Ishikawa (cell line): Measurements from ENCODE around the gene RRM2.

Experiments used
- CEBPB ChIP-seq: IDR thresholded peaks from 2 replicates; pipeline ENCODE4 v1.6.1; 2012
- CREB1 ChIP-seq: IDR thresholded peaks from 2 replicates; pipeline ENCODE4 v1.6.1; 2012; ENCODE audit warnings: low read depth
- EGR1 ChIP-seq: IDR thresholded peaks from 2 replicates; pipeline ENCODE4 v1.6.1; 2012
- EP300 ChIP-seq: IDR thresholded peaks from 2 replicates; pipeline ENCODE4 v1.6.1; 2012; ENCODE audit warnings: borderline replicate concordance
- FOXM1 ChIP-seq: IDR thresholded peaks from 2 replicates; pipeline ENCODE4 v1.6.1; 2012; ENCODE audit warnings: low read depth, borderline replicate concordance
- MAX ChIP-seq: IDR thresholded peaks from 2 replicates; pipeline ENCODE4 v1.6.1; 2012
- NFIC ChIP-seq: IDR thresholded peaks from 2 replicates; pipeline ENCODE4 v1.6.1; 2012
- RAD21 ChIP-seq: IDR thresholded peaks from 2 replicates; pipeline ENCODE4 v1.6.1; 2012; ENCODE audit warnings: low read depth
- REST ChIP-seq: IDR thresholded peaks from 2 replicates; pipeline ENCODE4 v1.6.1; 2012; ENCODE audit warnings: low read depth, mild to moderate bottlenecking
- TAF1 ChIP-seq: IDR thresholded peaks from 2 replicates; pipeline ENCODE4 v1.6.1; 2012; ENCODE audit warnings: low read depth, mild to moderate bottlenecking
- TCF12 ChIP-seq: IDR thresholded peaks from 2 replicates; pipeline ENCODE4 v1.6.1; 2012; ENCODE audit warnings: low read depth
- TEAD4 ChIP-seq: IDR thresholded peaks from 2 replicates; pipeline ENCODE4 v1.6.1; 2012
- USF1 ChIP-seq: IDR thresholded peaks from 2 replicates; pipeline ENCODE4 v1.6.1; 2012
- YY1 ChIP-seq: IDR thresholded peaks from 2 replicates; pipeline ENCODE4 v1.6.1; 2012; ENCODE audit warnings: low read depth
- ZBTB7A ChIP-seq: IDR thresholded peaks from 2 replicates; pipeline ENCODE4 v1.6.1; 2012; ENCODE audit warnings: low read depth

RRM2 gene

GRCh38 chr2:10122500-10123280 lies at the start of gene RRM2:
RRM2 (plus strand) TSS chr2:10122739; CDS start chr2:10122799, 60 bp downstream.
- TF ChIP-seq TEAD4 (no peak), CREB1 (no peak), REST (no peak), NFIC (0 out of 2 replicates have a peak, but pooled peaks have one; percentile 10), TCF12 (no peak), EP300 (no peak), ZBTB7A (peak; percentile 49; the same call in 1 of the 2 replicates), CEBPB (no peak), TAF1 (peak; percentile 57), USF1 (no peak), EGR1 (no peak), YY1 (0 out of 2 replicates have a peak, but pooled peaks have one; percentile 21), MAX (peak; percentile 85), RAD21 (no peak), FOXM1 (peak; percentile 85)

- no peak for TF ChIP-seq TCF12
- TF ChIP-seq EGR1: no peak
- no peak for TF ChIP-seq NFIC
- no peak for TF ChIP-seq FOXM1
- TF ChIP-seq RAD21: no peak
- TF ChIP-seq MAX: no peak
- no peak for TF ChIP-seq EP300
- TF ChIP-seq YY1: no peak
- no peak for TF ChIP-seq CEBPB
- no peak for TF ChIP-seq USF1
- no peak for TF ChIP-seq TEAD4
- TF ChIP-seq CREB1: no peak
- TF ChIP-seq TAF1: no peak
- no peak for TF ChIP-seq REST
- TF ChIP-seq ZBTB7A: no peak
Measured at GRCh38 chr2:10073706-10074105, 48.8 kb upstream of the RRM2 start.

- no peak for TF ChIP-seq YY1
- no peak for TF ChIP-seq MAX
- TF ChIP-seq USF1: no peak
- no peak for TF ChIP-seq ZBTB7A
- no peak for TF ChIP-seq RAD21
- no peak for TF ChIP-seq NFIC
- TF ChIP-seq REST: no peak
- TF ChIP-seq EP300: no peak
- no peak for TF ChIP-seq EGR1
- TF ChIP-seq TEAD4: no peak
- no peak for TF ChIP-seq CREB1
- TF ChIP-seq TAF1: no peak
- no peak for TF ChIP-seq CEBPB
- TF ChIP-seq TCF12: no peak
- TF ChIP-seq FOXM1: no peak
Measured at GRCh38 chr2:10075101-10075500, 47.4 kb upstream of the RRM2 start.
